ENCODE data around the gene MPG. TPM values are rescaled to one million over a fixed set of nuclear protein-coding genes. Genes with fewer than 3 reads are reported as not detected.

The MPG gene
- total RNA-seq, 1 donor from 2014 or later = 56.5 TPM

DNA sequence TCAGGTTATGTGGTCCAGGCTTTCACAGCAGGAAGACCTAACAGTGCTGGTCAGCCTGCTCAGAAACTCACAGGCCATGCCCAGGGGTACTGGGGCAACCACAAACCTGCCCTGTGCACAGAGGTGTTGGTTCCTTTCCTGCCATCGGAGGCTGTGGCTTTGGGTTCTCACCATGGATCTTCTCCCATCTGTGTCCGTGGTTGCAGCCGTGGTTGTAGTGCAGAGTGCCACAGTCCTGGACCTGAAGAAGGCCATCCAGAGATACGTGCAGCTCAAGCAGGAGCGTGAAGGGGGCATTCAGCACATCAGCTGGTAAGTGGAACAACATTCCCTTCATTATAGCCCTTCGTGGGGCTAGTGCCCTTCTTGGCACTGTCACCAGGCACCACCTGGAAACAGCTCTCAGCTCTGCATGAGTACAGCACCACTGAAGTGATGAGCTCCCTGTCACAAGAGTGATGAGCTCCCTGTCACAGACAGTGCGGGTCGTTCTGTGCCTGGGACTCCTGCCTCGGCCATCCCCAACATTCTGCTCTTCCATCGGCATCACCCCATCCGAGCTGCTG lies 22.4 kb upstream of the MPG start:
- H3K9ac ChIP-seq (ENCODE audit: low read length) = no peak overlapping the region
- H3K79me2 ChIP-seq (ENCODE audit: insufficient read depth, low read length) = peaks cover 18% of the 10 kb centered on the region
- TF ChIP-seq EZH2 (IDR thresholded peaks at IDR 0.05; ENCODE audit: insufficient read depth, low read length) = no peak
- TF ChIP-seq CTCF (IDR thresholded peaks at IDR 0.05; ENCODE audit: insufficient read depth, low read depth, low read length) = no peak
- peaks cover 51% of the 10 kb centered on the region for H4K20me1 ChIP-seq (ENCODE audit: insufficient read depth, low read length)
- peaks cover 39% of the 10 kb centered on the region for H3K36me3 ChIP-seq (ENCODE audit: insufficient read depth, low read length)
- Mint-ChIP-seq H3K36me3 (ENCODE audit: low read depth, unreplicated experiment) (peaks cover 19% of the 10 kb centered on the region), H3K4me1 (ENCODE audit: low read depth, unreplicated experiment) (peaks cover 4% of the 10 kb centered on the region), H3K9me3 (ENCODE audit: unreplicated experiment) (no peaks in the 10 kb centered on the region), H3K27me3 (ENCODE audit: low read depth, unreplicated experiment) (no peaks in the 10 kb centered on the region), H3K27ac (ENCODE audit: unreplicated experiment) (no peak overlapping the region), H3K4me3 (ENCODE audit: unreplicated experiment) (peak overlapping the region; percentile 98)
- no peak overlapping the region for H3K4me3 ChIP-seq (ENCODE audit: insufficient read depth, low read depth, low read length)
- H2AFZ ChIP-seq (ENCODE audit: low read depth, low read length) = no peak overlapping the region
- H3K4me1 ChIP-seq (ENCODE audit: insufficient read depth, low read length) = peaks cover 8% of the 10 kb centered on the region
- H3K27ac ChIP-seq (ENCODE audit: low read depth, low read length) = no peak overlapping the region
- no peak overlapping the region for H3K4me2 ChIP-seq (ENCODE audit: low read length)
- H3K9me3 ChIP-seq (ENCODE audit: insufficient read depth, low read depth, low read length) = no peaks in the 10 kb centered on the region
- DNase-seq (ENCODE audit: low read depth) = no peak
- FAIRE-seq = no peak
- no peaks in the 10 kb centered on the region for H3K27me3 ChIP-seq (ENCODE audit: insufficient read depth, low read length)

- H3K4me3 ChIP-seq (ENCODE audit: insufficient read depth, low read depth, low read length) = no peak overlapping the region
- Mint-ChIP-seq H3K9me3 (ENCODE audit: unreplicated experiment) (no peaks in the 10 kb centered on the region), H3K27ac (ENCODE audit: unreplicated experiment) (no peak overlapping the region), H3K36me3 (ENCODE audit: low read depth, unreplicated experiment) (peaks cover 17% of the 10 kb centered on the region), H3K27me3 (ENCODE audit: low read depth, unreplicated experiment) (no peaks in the 10 kb centered on the region), H3K4me3 (ENCODE audit: unreplicated experiment) (no peak overlapping the region), H3K4me1 (ENCODE audit: low read depth, unreplicated experiment) (peaks cover under 1% of the 10 kb centered on the region)
- no peaks in the 10 kb centered on the region for H3K27me3 ChIP-seq (ENCODE audit: insufficient read depth, low read length)
- H3K36me3 ChIP-seq (ENCODE audit: insufficient read depth, low read length) = peaks cover 42% of the 10 kb centered on the region
- H3K4me2 ChIP-seq (ENCODE audit: low read length) = no peak overlapping the region
- peaks cover 8% of the 10 kb centered on the region for H3K4me1 ChIP-seq (ENCODE audit: insufficient read depth, low read length)
- no peak overlapping the region for H3K27ac ChIP-seq (ENCODE audit: low read depth, low read length)
- peaks cover 12% of the 10 kb centered on the region for H3K79me2 ChIP-seq (ENCODE audit: insufficient read depth, low read length)
- TF ChIP-seq EZH2 (IDR thresholded peaks at IDR 0.05; ENCODE audit: insufficient read depth, low read length) = no peak
- TF ChIP-seq CTCF (IDR thresholded peaks at IDR 0.05; ENCODE audit: insufficient read depth, low read depth, low read length) = no peak
- DNase-seq (ENCODE audit: low read depth) (no peak), FAIRE-seq (no peak)
- no peak overlapping the region for H3K9ac ChIP-seq (ENCODE audit: low read length)
- no peak overlapping the region for H2AFZ ChIP-seq (ENCODE audit: low read depth, low read length)
- peaks cover 53% of the 10 kb centered on the region for H4K20me1 ChIP-seq (ENCODE audit: insufficient read depth, low read length)
- no peaks in the 10 kb centered on the region for H3K9me3 ChIP-seq (ENCODE audit: insufficient read depth, low read depth, low read length)
These were observed 21.6 kb upstream of the MPG start for GRCh38 chr16:56231-56927.

GRCh38 chr16:57711-58110 lies 20.3 kb upstream of the MPG start:
- H3K27me3 Mint-ChIP-seq (ENCODE audit: low read depth, unreplicated experiment) = no peaks in the 10 kb centered on the region
- TF ChIP-seq EZH2 (IDR thresholded peaks at IDR 0.05; ENCODE audit: insufficient read depth, low read length) (no peak), CTCF (IDR thresholded peaks at IDR 0.05; ENCODE audit: insufficient read depth, low read depth, low read length) (no peak)
- peak overlapping the region; percentile 7 for H3K27ac Mint-ChIP-seq (ENCODE audit: unreplicated experiment)
- Histone ChIP-seq H3K4me3 (ENCODE audit: insufficient read depth, low read depth, low read length) (no peak overlapping the region), H4K20me1 (ENCODE audit: insufficient read depth, low read length) (peaks cover 51% of the 10 kb centered on the region), H3K9ac (ENCODE audit: low read length) (no peak overlapping the region), H3K36me3 (ENCODE audit: insufficient read depth, low read length) (peaks cover 42% of the 10 kb centered on the region), H3K27ac (ENCODE audit: low read depth, low read length) (no peak overlapping the region), H3K4me2 (ENCODE audit: low read length) (no peak overlapping the region), H2AFZ (ENCODE audit: low read depth, low read length) (no peak overlapping the region), H3K4me1 (ENCODE audit: insufficient read depth, low read length) (peaks cover 7% of the 10 kb centered on the region), H3K79me2 (ENCODE audit: insufficient read depth, low read length) (peaks cover 9% of the 10 kb centered on the region), H3K27me3 (ENCODE audit: insufficient read depth, low read length) (no peaks in the 10 kb centered on the region), H3K9me3 (ENCODE audit: insufficient read depth, low read depth, low read length) (no peaks in the 10 kb centered on the region)
- no peak for DNase-seq (ENCODE audit: low read depth)
- peaks cover 19% of the 10 kb centered on the region for H3K36me3 Mint-ChIP-seq (ENCODE audit: low read depth, unreplicated experiment)
- no peaks in the 10 kb centered on the region for H3K4me1 Mint-ChIP-seq (ENCODE audit: low read depth, unreplicated experiment)
- FAIRE-seq = no peak
- no peak overlapping the region for H3K4me3 Mint-ChIP-seq (ENCODE audit: unreplicated experiment)
- H3K9me3 Mint-ChIP-seq (ENCODE audit: unreplicated experiment) = no peaks in the 10 kb centered on the region
